Prostate gland (tissue), 2 donors: ENCODE measurements around the gene CDHR2. TPM values are rescaled to one million over a fixed set of nuclear protein-coding genes. Genes with fewer than 3 reads are reported as not detected.

ENCODE experiments used
- DNase-seq: peaks from one replicate; pipeline ENCODE4 v3.0.0-alpha.2; 2019; ENCODE audit warnings: low spot score
- H3K27ac ChIP-seq, 2 donors: fragments of 200-600 bp; sonication (generic); 2 replicates each; pipeline ENCODE4 v1.5.1; 2017 to 2019
- H3K27me3 ChIP-seq: fragments of 200-600 bp; sonication (generic); replicated peaks from 2 replicates; pipeline ENCODE4 v1.5.1; 2019; ENCODE audit not compliant: insufficient read depth
- H3K36me3 ChIP-seq, 2 donors: fragments of 200-600 bp; sonication (generic); 1 replicate in 1 of 2; 2 replicates in 1 of 2; pipeline versions ENCODE4 v1.5.1 to v1.8.1; 2017 to 2019
- H3K4me1 ChIP-seq: fragments of 200-600 bp; sonication (generic); replicated peaks from 2 replicates; pipeline ENCODE4 v1.5.1; 2019
- H3K4me3 ChIP-seq, 2 donors: fragments of 200-600 bp; sonication (generic); 2 replicates each; pipeline ENCODE4 v1.5.1; 2017 to 2019
- H3K9me3 ChIP-seq: fragments of 200-600 bp; sonication (generic); 2 replicates; pipeline ENCODE4 v1.5.1; 2017
- CTCF ChIP-seq, 4 experiments: fragments of 200-600 bp in 2 of 4; fragments of 450-650 bp in 2 of 4; sonication (generic) in 2 of 4; IDR thresholded peaks; 1 replicate in 3 of 4; 2 replicates in 1 of 4; pipeline ENCODE4 v1.5.1; 2016 to 2019; ENCODE audit warnings: antibody characterized with exemption in 4 of 4, mild to moderate bottlenecking in 2 of 4, moderate library complexity in 2 of 4
- POLR2A ChIP-seq: fragments of 450-650 bp; IDR thresholded peaks from one replicate; pipeline ENCODE4 v1.6.1; 2016; ENCODE audit warnings: antibody characterized with exemption, mild to moderate bottlenecking
- POLR2AphosphoS5 ChIP-seq: sonication (generic); formaldehyde crosslinking; IDR thresholded peaks from one replicate; pipeline ENCODE4 v1.6.1; 2017; ENCODE audit warnings: antibody characterized with exemption
- WGBS: methylation state at CpG from one replicate; pipeline ENCODE4 v1.1.5; 2018; 5-methylcytosine and 5-hydroxymethylcytosine counted together
- intact Hi-C: fragments of 100-400 bp; cut with DNase I; formaldehyde crosslinking; loops from one replicate; pipeline ENCODE4 v1.14.2; 2022
- total RNA-seq, 2 donors: library from RNA; depleted of rRNA; stranded (reverse); fragments of >200 nt; gene quantifications; one replicate each; pipeline ENCODE4 v1.1.0, GENCODE V29; 2016

CDHR2 gene
- total RNA-seq, 2 donors from 2014 or later, result 1.1 TPM; not detected in 1

DNA sequence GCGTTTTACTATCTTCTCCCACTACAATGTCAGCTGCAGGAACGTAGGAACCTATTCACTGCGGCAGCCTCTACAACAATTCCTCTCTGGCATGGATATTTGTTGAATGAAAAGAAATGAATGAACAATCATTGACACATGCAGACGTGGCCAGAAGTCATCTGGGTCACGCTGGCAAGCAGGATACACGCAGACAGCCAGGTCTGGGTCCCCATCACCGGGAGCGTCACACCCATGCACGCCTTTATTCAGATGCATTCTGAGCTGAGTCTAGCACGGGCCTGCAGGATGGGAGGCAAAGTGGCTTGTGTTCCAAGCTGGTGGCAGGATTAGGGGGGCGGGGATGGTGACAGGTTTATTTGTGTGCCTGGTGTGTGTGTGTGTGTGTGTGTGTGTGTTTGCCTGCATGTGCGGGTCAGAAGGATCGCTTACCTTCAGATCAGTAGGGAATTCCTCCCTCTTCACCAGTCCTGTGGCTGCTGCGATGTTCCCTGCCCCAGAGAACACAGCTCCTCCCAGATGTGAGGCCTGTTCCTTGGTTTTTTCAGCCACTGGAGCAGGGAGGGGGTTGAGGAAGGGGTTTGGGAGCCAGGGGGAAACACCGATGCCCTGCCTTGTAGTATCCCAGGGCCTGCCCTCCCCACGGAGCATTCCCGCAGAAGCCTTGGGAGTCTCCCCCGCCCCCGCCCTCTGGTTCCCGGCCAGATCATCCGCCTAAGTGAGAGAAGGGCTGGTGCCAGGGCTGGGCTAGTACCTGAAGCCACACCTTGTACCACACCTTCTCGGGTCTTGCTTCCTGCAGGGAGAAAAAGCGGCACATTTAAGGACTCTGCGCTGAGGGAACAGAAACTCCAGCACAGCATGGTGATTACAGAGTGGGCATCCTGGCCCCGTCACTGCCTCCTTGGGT lies 77.1 kb downstream of the CDHR2 start:
- intact Hi-C loops, result no loop called here
- no peaks in the 10 kb centered on the region for H3K36me3 ChIP-seq
- H3K27me3 ChIP-seq, result peaks cover 26% of the 10 kb centered on the region
- DNase-seq, result no peak
- no peak overlapping the region for H3K4me3 ChIP-seq
- TF ChIP-seq POLR2AphosphoS5 (no peak), CTCF (IDR thresholded peaks at IDR 0.05) (no peak), POLR2A (no peak)
- H3K4me1 ChIP-seq, result no peaks in the 10 kb centered on the region
- WGBS, result 38% methylated on average over 25 of the region's 25 CpGs
- no peaks in the 10 kb centered on the region for H3K9me3 ChIP-seq
- no peak overlapping the region for H3K27ac ChIP-seq

- Histone ChIP-seq H3K9me3 (no peaks in the 10 kb centered on the region), H3K4me1 (no peaks in the 10 kb centered on the region), H3K4me3 (no peak overlapping the region), H3K36me3 (no peaks in the 10 kb centered on the region), H3K27me3 (peaks cover 21% of the 10 kb centered on the region), H3K27ac (no peak overlapping the region)
- intact Hi-C loops, result no loop called here
- TF ChIP-seq POLR2AphosphoS5 (no peak), CTCF (IDR thresholded peaks at IDR 0.05) (no peak), POLR2A (no peak)
- DNase-seq, result no peak
- WGBS, result 48% methylated on average over 7 of the region's 7 CpGs
These were observed 77.7 kb downstream of the CDHR2 start for GRCh38 chr5:176626876-176627236.

DNA sequence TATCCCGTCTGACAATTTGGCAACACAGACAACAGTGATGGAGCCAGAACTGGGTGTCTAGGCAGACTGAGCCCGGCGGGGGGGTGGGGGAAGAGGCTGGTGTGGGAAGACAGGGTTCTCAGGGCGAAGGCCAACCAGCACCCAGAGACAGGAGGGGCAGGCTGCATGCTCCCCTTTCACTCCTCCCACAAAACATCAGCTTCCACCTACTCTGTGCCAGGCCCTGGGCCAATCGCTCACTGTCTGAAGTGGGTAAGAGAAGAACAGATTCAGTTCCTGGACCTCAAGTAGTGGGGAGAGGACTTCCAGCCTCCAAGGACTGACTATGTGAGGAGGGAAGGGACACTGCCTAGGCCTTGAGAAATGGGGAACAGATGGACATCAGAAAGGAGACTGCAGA lies 78.4 kb downstream of the CDHR2 start:
- H3K27me3 ChIP-seq, result peaks cover 20% of the 10 kb centered on the region
- 72% methylated on average over 5 of the region's 5 CpGs for WGBS
- H3K27ac ChIP-seq, result no peak overlapping the region

DNA sequence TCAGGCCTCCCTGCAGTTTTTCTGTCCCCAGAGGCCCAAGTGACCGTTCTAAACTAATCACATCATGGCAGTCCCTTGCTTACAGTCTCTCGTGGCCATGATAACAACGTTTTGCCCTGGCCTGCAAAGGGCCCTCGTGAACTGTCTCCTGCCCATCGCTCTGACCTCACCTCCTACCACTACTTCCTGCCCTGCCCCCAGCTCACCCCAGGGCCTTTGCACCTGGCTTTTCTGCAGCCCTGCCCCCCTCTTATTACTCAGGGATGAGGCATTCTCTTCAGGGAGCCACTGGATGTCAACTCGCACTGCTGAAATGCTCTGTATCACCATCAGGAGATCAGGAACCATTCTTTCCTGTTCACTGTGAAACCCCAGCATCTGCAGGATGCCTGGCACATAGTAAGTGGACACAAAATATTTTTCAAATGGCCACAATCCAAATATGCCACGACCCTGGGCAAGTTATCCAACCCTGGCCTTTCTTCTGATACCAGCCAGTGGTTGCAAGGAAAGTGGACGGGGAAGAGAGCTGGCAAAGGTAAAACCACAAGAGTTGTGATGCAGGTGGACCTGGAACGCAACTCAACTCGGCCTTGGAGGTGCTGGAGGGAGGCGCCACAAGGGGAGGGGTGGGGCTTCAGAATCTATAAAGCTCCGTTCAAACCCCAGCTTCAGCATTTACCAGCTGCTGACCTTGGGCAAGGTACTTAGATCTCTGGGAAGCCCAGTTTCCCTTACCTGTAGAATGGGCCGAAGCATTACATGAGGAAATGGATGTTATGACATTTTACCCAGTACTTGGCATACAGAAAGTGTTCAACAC lies 79.5 kb downstream of the CDHR2 start:
- Histone ChIP-seq H3K27me3 (peaks cover 24% of the 10 kb centered on the region), H3K4me3 (no peak overlapping the region), H3K36me3 (no peaks in the 10 kb centered on the region), H3K9me3 (no peaks in the 10 kb centered on the region), H3K27ac (no peak overlapping the region), H3K4me1 (no peaks in the 10 kb centered on the region)
- DNase-seq, result no peak
- no peak for TF ChIP-seq POLR2A
- TF ChIP-seq POLR2AphosphoS5, result no peak
- TF ChIP-seq CTCF (IDR thresholded peaks at IDR 0.05), result no peak
- 59% methylated on average over 13 of the region's 13 CpGs for WGBS
- intact Hi-C loops, result no loop called here

More for the DNA sequence above, 78.4 kb downstream of the CDHR2 start:
- H3K4me3 ChIP-seq, result no peak overlapping the region
- TF ChIP-seq CTCF (IDR thresholded peaks at IDR 0.05) (no peak), POLR2A (no peak), POLR2AphosphoS5 (no peak)
- intact Hi-C loops, result no loop called here
- no peak for DNase-seq
- no peaks in the 10 kb centered on the region for H3K4me1 ChIP-seq
- no peaks in the 10 kb centered on the region for H3K36me3 ChIP-seq
- no peaks in the 10 kb centered on the region for H3K9me3 ChIP-seq
